DND-41 (cell line): ENCODE results near the gene HMCN2.
"Not testable (repeated sequence)": the region's sequence is repeated elsewhere in the genome, so short reads cannot be mapped to it uniquely, and the experiment has no call there.

Source experiments
- ATAC-seq: fragments of 200-7000 bp; cut with Tn5 transposase; 3 replicates; pipeline ENCODE4 v1.9.1; 2021; ENCODE audit warnings: low read depth; ENCODE audit not compliant: insufficient read depth
- DNase-seq: peaks from one replicate; pipeline ENCODE4 v3.0.0-alpha.2; 2020
- H2AFZ ChIP-seq: 2 replicates; pipeline ENCODE4 v1.6.0; 2012; ENCODE audit warnings: low read depth, low read length
- H3K27ac ChIP-seq: 2 replicates; pipeline ENCODE4 v1.5.1; 2012; ENCODE audit warnings: low read length, inconsistent platforms
- H3K27me3 ChIP-seq: fragments of 200-600 bp; sonication (generic); 2 replicates; pipeline ENCODE4 v1.6.0; 2012; ENCODE audit warnings: low read length, mild to moderate bottlenecking, inconsistent platforms; ENCODE audit not compliant: insufficient read depth, poor library complexity
- H3K36me3 ChIP-seq: 2 replicates; pipeline ENCODE4 v1.5.1; 2012; ENCODE audit warnings: low read length, inconsistent platforms; ENCODE audit not compliant: insufficient read depth
- H3K4me1 ChIP-seq: 2 replicates; pipeline ENCODE4 v1.5.1; 2012; ENCODE audit warnings: mild to moderate bottlenecking, low read length; ENCODE audit not compliant: insufficient read depth
- H3K4me2 ChIP-seq: 2 replicates; pipeline ENCODE4 v1.6.0; 2012; ENCODE audit warnings: mild to moderate bottlenecking, moderate library complexity, low read length, inconsistent platforms; ENCODE audit not compliant: insufficient read depth
- H3K4me3 ChIP-seq, 2 experiments: fragments of 200-600 bp in 1 of 2; shearing (Covaris generic) in 1 of 2; 2 replicates each; pipeline ENCODE4 v1.5.1; 2012 to 2016; ENCODE audit warnings: inconsistent platforms in 2 of 2, low read length in 2 of 2, mild to moderate bottlenecking in 2 of 2, low read depth in 1 of 2, moderate library complexity in 1 of 2
- H3K79me2 ChIP-seq: 2 replicates; pipeline ENCODE4 v1.6.0; 2012; ENCODE audit warnings: low read length, inconsistent platforms; ENCODE audit not compliant: insufficient read depth
- H3K9ac ChIP-seq: 2 replicates; pipeline ENCODE4 v1.6.0; 2012; ENCODE audit warnings: low read depth, mild to moderate bottlenecking, inconsistent platforms, low read length, moderate library complexity
- H3K9me3 ChIP-seq: 2 replicates; pipeline ENCODE4 v1.5.1; 2012; ENCODE audit warnings: low read length, moderate library complexity, mild to moderate bottlenecking, inconsistent platforms; ENCODE audit not compliant: insufficient read depth, severe bottlenecking
- H4K20me1 ChIP-seq: 2 replicates; pipeline ENCODE4 v1.6.0; 2012; ENCODE audit warnings: low read length; ENCODE audit not compliant: insufficient read depth
- EZH2 ChIP-seq: IDR thresholded peaks from 3 replicates; pipeline ENCODE4 v1.6.1; 2012; ENCODE audit warnings: borderline replicate concordance, low read depth, mild to moderate bottlenecking, moderate library complexity, low read length, inconsistent platforms; ENCODE audit not compliant: severe bottlenecking
- TF ChIP-seq, protein P1 (sequence below): IDR thresholded peaks from 2 replicates; pipeline ENCODE4 v1.5.1; 2012; ENCODE audit warnings: borderline replicate concordance, low read length, moderate library complexity, mild to moderate bottlenecking; ENCODE audit not compliant: poor library complexity, severe bottlenecking; ENCODE audit errors: extremely low read depth

HMCN2 gene

DNA sequence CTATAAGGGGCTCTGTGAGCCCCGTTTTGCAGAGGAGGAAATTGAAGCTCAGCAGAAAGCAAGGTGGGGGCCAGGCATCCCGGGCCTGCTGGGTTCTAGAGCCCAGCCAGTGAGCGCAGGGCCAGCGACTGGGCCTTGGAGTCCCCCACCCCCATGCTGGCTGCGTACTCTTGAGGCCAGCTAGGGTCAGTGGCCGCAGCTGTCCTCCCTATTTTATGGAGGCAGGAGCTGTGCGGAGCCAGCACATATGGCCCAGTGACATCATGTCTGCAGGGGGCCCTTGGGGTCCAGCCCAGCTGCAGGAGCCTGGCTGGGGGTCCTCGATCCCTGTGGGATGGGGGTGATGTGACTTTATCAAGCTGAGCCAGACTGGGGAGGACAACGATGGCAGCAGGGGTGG is 71.3 kb downstream of the HMCN2 start:
- TF ChIP-seq, protein P1, sequence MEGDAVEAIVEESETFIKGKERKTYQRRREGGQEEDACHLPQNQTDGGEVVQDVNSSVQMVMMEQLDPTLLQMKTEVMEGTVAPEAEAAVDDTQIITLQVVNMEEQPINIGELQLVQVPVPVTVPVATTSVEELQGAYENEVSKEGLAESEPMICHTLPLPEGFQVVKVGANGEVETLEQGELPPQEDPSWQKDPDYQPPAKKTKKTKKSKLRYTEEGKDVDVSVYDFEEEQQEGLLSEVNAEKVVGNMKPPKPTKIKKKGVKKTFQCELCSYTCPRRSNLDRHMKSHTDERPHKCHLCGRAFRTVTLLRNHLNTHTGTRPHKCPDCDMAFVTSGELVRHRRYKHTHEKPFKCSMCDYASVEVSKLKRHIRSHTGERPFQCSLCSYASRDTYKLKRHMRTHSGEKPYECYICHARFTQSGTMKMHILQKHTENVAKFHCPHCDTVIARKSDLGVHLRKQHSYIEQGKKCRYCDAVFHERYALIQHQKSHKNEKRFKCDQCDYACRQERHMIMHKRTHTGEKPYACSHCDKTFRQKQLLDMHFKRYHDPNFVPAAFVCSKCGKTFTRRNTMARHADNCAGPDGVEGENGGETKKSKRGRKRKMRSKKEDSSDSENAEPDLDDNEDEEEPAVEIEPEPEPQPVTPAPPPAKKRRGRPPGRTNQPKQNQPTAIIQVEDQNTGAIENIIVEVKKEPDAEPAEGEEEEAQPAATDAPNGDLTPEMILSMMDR, result no peak
- no peak for TF ChIP-seq EZH2
- H3K79me2 ChIP-seq, result no peaks in the 10 kb centered on the region
- no peak overlapping the region for H3K9ac ChIP-seq
- no peak for DNase-seq
- H3K4me1 ChIP-seq, result no peaks in the 10 kb centered on the region
- H3K27ac ChIP-seq, result no peak overlapping the region
- H3K9me3 ChIP-seq, result no peaks in the 10 kb centered on the region
- no peaks in the 10 kb centered on the region for H4K20me1 ChIP-seq
- H3K27me3 ChIP-seq, result no peaks in the 10 kb centered on the region
- H2AFZ ChIP-seq, result no peak overlapping the region
- no peaks in the 10 kb centered on the region for H3K36me3 ChIP-seq
- ATAC-seq, result no peak
- no peak overlapping the region for H3K4me3 ChIP-seq
- no peak overlapping the region for H3K4me2 ChIP-seq

DNA sequence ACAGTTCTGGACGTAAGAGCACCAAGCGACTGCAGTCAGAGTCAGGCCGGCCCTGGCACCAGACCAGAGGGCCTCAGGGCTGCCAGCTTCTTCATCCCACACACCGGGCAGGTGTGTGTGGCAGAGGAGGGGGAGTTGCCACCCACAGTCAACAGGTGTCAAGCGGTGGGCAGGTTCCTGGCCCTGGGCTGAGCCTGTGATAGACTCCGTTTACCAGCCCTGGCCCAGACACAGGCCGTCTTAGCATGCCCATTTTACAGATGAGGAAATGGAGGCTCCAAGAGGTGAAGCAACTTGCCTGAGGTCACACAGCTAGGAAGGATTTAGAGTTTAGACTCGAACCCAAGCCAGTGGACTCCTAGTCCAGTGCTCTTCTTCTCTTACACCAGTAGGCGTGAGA is 71.8 kb downstream of the HMCN2 start:
- Histone ChIP-seq H3K4me1 (no peaks in the 10 kb centered on the region), H3K9ac (no peak overlapping the region), H3K9me3 (no peaks in the 10 kb centered on the region), H3K4me3 (no peak overlapping the region), H3K36me3 (no peaks in the 10 kb centered on the region), H3K4me2 (no peak overlapping the region), H3K79me2 (no peaks in the 10 kb centered on the region), H3K27ac (no peak overlapping the region), H2AFZ (no peak overlapping the region), H4K20me1 (no peaks in the 10 kb centered on the region), H3K27me3 (no peaks in the 10 kb centered on the region)
- no peak for ATAC-seq
- no peak for DNase-seq
- TF ChIP-seq, protein P1, result no peak
- TF ChIP-seq EZH2, result no peak

DNA sequence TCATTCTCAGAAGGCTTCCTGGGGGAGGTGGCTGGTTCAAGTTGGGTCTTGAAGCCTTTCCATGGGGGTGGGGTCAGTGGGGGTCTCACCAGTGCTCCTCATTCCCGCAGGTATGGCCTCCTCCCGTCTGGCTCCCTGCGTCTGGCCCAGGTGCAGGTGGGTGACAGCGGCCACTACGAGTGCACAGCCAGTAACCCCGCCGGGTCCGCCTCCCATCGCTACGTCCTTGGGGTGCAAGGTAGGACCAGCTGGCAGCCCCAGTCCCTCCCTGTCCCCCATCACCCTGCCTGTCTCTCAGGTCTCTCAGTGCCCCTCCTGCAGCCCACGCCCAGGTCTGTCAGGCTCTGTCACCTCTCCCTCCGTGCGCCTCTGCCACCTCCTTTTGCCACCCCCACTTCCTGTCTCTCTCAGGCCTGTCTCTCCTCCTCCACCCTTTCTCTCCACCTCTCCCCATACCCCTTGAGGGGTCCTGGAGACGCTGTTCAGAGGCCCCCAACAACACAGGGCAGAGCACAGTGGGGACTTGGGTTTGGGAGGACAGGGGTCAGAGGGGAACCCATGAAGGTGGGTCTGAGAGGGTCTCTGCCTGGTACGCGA is 72.3 kb downstream of the HMCN2 start:
- no peaks in the 10 kb centered on the region for H3K79me2 ChIP-seq
- TF ChIP-seq, protein P1, result no peak
- no peak for TF ChIP-seq EZH2

DNA sequence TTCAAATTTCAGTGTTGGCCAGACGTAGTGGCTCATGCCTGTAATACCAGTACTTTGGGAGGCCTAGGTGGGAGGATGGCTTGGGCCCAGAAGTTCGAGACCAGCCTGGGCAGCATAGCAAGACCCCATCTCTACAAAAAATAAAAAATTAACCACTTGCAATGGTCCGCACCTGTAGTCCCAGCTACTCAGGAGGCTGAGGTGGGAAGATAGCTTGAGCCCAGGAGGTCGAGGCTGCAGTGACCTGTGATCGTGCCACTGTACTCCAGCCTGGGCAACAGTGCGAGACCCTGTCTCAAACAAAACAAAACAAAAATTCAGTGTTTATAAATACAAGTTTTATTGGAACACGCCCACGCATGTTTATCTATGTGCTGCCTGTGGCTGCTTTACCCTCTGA is 73.3 kb downstream of the HMCN2 start:
- H3K9me3 ChIP-seq, H3K79me2 ChIP-seq, H3K27ac ChIP-seq, H3K9ac ChIP-seq, ATAC-seq, H4K20me1 ChIP-seq, H3K4me3 ChIP-seq, DNase-seq, H3K36me3 ChIP-seq, H3K4me2 ChIP-seq, H3K4me1 ChIP-seq, H3K27me3 ChIP-seq, H2AFZ ChIP-seq: not testable (repeated sequence)

More for the DNA sequence above, 72.3 kb downstream of the HMCN2 start:
- Histone ChIP-seq H3K9me3 (no peaks in the 10 kb centered on the region), H3K4me1 (no peaks in the 10 kb centered on the region), H3K4me3 (no peak overlapping the region), H3K27ac (no peak overlapping the region), H3K27me3 (no peaks in the 10 kb centered on the region), H3K36me3 (no peaks in the 10 kb centered on the region), H2AFZ (no peak overlapping the region), H4K20me1 (no peaks in the 10 kb centered on the region), H3K9ac (no peak overlapping the region), H3K4me2 (no peak overlapping the region)
- DNase-seq, result no peak
- ATAC-seq, result no peak
